Activated T-helper 1 cell treated with anti-CD3 and anti-CD28 coated beads, Interleukin-2, amount 50 U/mL, for 16 hours (primary cell): ENCODE results near the gene KNSTRN.

Source experiments
- DNase-seq, 2 donors: peaks; one replicate each; pipeline ENCODE4 v3.0.0-alpha.2; 2020; ENCODE audit warnings: low read depth in 1 of 2, low spot score in 1 of 2

Gene KNSTRN

DNA sequence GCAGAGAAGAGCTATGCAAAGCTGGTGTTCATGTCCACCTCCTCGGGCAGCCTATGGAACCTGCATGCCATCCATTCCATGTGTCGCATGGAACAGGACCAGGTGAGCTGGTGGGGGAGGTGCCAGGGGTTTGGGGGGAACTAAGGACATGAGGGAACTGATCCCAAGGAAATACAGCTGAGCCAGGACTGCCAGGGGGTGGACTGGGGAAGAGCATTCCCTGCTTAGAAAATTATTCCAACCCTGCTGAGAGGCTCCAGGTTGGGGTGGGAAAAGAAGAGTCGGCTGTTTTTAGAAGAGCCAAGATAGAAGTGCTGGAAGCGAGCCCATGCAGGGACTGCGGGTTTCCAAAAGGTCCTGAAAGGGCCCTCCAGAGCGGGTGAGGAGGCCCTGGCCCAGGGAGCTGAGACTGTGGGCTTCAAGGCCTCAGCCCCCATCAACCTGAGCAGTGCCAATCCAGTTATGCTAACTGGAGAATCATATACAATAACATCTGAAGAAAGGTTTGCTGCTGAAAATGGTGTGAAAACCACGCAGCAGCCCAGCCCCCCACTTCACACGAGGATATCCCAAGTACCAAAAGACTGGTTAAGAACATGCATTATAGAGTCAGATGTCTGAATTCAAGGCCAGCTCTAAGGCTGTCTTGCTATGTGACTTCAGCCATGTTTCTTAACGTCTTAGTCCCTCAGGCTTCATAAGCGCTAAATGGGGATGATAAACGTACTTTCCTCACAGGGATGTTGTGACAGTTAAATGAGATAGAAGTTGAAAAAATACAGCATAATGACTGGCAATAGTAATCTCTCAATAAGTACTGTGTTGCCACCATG lies 16.7 kb upstream of the KNSTRN start:
- DNase-seq: no peak

DNA sequence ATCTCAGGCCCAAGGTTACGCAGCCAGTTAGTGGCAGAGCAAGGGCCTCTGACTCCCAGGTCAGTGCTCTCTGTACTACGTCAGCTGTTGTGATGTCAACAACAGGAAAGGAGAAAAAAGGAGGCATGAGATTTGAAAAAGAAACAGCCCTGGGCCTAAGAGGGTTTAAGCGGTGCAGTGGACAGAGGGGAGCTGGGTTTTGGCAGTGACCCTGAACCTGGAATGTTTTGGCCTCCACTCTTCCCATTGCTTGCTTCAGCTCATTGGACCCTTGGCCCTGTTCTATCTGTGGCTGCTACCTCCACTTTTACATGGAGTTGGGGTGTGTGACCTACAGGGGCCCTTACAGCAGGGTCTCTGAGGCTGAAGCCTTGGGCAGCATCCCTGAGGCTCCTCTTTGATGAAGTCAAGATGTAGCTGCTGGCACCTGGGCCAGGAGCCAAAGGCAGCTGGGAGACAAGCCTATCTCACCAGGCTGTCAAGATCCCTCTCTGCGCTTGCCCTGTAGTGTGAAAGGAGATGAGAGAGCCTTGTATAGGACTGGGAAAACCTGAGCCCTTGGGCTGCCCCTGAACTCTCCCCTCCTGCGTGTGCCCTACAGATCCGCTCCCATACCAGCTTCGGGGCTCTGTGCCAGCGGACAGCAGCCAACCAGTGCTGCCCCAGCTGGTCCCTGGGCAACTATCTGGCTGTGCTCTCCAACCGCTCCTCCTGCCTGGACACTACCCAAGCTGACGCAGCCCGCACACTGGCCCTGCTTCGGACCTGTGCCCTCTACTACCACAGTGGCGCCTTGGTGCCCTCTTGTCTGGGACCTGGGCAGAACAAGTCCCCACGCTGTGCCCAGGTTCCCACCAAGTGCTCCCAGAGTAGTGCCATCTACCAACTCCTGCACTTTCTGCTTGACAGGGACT lies 15.8 kb upstream of the KNSTRN start:
- DNase-seq: no peak

DNA sequence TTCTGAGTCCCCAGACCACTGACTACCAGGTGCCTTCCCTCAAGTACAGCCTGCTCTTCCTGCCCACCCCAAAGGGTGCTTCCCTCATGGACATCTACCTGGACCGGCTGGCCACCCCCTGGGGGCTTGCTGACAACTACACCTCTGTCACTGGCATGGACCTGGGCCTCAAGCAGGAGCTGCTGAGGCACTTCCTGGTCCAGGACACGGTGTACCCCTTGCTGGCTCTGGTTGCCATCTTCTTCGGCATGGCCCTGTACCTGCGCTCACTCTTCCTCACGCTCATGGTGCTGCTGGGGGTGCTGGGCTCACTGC lies 15.2 kb upstream of the KNSTRN start:
- no peak for DNase-seq

DNA sequence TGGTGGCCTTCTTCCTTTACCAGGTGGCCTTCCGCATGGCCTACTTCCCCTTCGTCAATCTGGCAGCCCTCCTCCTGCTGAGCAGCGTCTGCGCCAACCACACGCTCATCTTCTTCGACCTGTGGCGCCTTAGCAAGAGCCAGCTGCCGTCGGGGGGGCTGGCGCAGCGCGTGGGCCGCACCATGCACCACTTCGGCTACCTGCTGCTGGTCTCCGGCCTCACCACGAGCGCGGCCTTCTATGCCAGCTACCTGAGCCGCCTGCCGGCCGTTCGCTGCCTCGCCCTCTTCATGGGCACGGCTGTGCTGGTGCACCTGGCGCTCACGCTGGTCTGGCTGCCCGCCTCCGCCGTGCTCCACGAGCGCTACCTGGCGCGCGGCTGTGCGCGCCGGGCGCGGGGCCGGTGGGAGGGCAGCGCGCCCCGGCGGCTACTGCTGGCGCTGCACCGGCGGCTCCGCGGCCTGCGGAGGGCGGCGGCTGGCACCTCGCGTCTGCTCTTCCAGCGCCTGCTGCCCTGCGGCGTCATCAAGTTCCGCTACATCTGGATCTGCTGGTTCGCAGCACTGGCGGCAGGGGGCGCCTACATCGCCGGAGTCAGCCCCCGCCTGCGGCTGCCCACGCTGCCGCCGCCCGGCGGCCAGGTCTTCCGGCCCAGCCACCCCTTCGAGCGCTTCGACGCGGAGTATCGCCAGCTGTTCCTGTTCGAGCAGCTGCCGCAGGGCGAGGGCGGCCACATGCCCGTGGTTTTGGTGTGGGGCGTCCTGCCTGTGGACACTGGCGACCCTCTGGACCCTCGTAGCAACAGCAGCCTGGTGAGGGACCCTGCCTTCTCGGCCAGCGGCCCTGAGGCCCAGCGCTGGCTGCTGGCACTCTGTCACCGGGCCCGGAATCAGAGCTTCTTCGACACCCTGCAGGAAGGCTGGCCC lies 14.6 kb upstream of the KNSTRN start:
- DNase-seq: peak; percentile 68 to 79

DNA sequence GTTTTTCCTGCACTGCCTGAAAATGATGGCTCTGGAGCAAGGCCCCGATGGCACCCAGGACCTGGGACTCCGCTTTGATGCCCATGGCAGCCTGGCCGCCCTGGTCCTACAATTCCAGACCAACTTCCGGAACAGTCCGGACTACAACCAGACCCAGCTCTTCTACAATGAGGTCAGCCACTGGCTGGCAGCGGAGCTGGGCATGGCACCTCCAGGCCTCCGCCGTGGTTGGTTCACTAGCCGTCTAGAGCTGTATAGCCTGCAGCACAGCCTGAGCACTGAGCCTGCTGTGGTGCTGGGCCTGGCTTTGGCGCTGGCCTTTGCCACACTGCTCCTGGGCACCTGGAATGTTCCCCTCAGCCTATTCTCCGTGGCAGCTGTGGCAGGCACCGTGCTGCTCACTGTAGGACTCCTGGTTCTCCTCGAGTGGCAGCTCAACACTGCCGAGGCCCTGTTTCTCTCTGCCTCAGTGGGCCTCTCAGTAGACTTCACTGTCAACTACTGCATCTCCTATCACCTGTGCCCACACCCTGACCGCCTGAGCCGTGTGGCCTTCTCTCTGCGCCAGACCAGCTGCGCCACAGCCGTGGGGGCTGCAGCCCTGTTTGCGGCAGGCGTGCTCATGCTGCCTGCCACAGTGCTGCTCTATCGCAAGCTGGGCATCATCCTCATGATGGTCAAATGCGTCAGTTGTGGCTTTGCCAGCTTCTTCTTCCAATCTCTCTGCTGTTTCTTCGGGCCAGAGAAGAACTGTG lies 13.6 kb upstream of the KNSTRN start:
- no peak for DNase-seq

DNA sequence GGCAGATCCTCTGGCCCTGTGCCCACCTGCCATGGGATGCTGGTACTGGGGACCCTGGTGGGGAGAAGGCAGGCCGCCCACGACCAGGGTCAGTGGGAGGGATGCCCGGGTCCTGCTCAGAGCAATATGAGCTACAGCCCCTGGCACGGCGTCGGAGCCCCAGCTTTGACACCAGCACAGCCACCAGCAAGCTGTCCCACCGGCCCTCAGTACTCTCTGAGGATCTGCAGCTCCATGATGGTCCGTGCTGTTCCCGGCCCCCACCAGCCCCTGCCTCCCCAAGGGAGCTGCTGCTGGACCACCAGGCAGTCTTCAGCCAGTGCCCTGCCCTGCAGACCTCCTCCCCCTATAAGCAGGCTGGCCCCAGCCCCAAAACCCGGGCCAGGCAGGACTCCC lies 13.0 kb upstream of the KNSTRN start:
- no peak for DNase-seq

DNA sequence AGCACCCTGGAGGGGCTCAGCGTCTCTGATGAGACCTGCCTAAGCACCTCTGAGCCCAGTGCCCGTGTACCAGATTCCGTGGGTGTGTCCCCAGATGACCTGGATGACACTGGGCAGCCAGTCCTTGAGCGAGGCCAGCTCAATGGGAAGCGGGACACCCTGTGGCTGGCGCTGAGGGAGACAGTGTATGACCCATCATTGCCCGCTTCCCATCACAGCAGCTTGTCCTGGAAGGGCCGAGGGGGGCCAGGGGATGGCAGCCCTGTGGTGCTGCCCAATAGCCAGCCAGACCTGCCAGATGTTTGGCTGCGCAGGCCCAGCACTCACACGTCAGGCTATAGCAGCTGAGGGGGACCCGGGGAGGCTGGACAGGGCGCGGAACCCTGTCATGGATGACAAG lies 12.6 kb upstream of the KNSTRN start:
- DNase-seq: no peak

DNA sequence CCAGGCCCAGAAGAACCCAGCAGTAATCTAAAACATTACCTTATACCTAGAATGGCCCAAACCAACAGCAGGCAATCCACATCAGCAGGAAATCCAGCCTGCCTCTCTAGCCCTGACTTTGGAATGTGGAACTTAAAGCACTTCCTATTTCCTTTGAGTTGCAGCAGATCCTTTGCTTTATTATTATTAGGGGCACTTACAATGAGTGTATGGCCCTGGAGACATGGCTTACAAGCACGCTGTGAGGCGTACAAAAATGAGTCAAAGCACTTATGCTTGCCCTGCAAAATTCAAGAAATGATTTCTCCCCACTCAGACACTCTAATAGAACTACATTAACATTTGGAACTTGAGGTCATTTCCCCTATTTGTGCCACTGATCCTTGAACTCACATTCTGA lies 9.5 kb upstream of the KNSTRN start:
- no peak for DNase-seq

DNA sequence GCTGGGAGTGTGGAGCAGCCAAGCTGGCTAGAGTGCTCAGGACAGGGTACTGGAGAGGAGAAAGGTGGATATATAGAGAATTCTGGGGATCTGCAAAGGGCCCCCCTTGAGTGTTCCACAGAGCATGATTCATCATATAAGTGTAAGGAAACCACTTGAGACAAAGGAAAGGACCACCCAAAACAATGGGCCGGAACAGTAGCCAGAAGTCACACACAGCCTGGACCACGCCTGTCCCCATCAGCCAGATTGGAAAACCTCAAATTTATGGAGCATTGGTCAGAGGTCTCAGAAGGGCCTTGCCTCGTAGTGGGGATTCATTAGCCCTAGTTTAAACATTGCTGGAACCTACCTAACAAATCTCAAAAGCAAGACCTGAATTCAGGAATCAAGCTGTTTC lies 4.9 kb upstream of the KNSTRN start:
- DNase-seq: no peak

DNA sequence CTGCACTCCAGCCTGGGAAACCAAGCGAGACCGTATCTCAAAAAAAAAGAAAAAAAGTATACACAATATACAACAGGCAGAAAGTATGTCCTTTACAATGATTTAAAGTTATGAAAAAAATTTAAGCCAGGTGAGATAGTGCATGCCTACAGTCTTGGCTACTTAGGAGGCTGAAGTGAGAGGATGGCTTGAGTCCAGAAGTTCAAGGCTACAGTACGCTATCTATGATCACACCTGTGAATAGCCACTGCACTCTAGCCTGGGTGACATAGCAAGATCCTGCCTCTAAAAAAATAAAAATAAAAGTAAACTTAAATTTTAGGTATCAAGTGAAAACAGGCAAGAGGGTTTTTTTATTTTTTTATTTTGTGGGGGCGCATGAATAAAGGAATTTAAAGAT lies 3.1 kb upstream of the KNSTRN start:
- no peak for DNase-seq

DNA sequence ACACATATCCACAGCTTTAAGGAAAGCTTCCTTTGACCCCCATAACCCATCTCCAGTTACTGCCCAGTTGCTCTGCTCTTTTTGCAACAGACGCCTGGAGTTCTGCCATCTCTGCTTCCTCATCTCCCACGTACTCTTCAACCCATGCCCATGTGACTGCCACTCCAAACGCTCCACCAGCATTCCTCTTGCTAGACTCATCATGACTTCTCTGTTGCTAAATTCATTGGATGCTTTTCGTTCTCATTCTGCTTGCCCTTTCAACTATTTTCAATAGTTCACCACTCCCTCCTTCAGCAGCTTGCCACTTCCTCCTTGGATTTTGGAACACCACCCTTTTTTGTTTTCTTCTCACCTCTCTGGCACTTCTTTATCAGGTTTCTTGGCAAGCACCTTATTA lies 2.7 kb upstream of the KNSTRN start:
- DNase-seq: no peak

DNA sequence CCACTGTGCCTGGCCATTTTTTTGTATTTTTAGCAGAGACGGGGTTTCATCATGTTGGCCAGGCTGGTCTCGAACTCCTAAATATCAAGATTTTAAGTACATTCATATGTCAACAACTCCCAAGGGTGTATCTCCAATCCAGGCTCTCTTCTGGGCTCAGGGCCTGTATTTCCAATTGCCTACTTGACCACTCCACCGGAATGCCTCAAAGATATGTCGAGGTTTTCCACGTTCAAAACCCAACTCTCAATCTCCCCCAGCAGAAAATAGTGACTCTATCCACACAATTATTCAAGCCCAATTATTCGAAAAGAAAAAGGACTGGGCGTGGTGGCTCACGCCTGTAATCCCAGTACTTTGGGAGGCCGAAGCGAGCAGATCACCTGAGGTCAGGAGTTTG lies 1.9 kb upstream of the KNSTRN start:
- DNase-seq: no peak

DNA sequence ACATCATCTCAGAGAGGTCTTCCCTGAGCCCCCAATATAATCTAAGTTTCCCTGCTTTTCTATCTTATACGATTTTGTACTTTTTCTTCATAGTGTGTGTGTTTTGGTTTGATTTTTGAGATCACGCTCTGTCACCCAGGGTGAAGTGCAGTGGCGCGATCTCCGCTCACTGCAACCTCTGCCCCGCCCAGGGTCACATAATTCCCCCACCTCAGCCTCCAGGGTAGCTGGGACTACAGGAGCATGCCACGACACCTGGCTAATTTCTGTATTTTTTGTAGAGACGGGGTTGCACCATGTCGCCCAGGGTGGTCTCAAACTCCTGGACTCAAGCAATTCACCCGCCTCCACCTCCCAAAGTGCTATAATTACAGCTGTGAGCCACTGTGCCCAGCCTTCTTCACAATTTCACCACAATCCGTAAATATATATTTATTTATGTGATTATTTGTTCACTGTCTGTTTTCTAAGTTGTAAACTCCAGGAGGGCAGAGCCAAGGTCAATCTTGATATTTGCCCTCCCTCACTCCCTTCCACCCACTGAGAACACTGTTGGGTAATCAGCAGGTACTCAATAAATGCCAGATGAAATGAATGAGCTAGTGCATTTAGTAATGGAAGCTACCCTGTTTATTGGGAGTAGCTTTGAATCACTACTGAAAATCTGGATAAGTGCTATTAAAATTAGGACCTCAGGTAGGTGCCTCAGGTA lies 547 bp upstream of the KNSTRN start:
- no peak for DNase-seq

DNA sequence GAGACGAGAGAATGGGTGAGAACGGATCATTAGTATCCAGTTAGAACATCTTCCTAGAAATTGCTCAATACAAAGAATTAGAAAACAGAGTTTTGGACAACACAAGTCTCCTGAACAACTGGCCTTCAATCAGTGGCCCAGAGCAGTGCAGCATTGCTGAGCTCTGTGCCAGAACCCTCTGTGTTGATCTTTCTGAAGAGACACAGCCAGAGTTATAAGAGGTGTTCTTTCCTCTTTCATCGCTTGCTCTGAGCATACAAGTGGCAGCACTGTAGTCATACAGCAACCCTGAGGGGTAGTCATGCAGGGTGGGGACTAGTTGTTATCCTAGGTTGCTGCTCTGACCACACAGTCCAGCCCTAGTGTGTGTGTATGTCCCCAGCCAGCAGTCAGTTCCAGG lies 4.0 kb downstream of the KNSTRN start:
- no peak for DNase-seq

DNA sequence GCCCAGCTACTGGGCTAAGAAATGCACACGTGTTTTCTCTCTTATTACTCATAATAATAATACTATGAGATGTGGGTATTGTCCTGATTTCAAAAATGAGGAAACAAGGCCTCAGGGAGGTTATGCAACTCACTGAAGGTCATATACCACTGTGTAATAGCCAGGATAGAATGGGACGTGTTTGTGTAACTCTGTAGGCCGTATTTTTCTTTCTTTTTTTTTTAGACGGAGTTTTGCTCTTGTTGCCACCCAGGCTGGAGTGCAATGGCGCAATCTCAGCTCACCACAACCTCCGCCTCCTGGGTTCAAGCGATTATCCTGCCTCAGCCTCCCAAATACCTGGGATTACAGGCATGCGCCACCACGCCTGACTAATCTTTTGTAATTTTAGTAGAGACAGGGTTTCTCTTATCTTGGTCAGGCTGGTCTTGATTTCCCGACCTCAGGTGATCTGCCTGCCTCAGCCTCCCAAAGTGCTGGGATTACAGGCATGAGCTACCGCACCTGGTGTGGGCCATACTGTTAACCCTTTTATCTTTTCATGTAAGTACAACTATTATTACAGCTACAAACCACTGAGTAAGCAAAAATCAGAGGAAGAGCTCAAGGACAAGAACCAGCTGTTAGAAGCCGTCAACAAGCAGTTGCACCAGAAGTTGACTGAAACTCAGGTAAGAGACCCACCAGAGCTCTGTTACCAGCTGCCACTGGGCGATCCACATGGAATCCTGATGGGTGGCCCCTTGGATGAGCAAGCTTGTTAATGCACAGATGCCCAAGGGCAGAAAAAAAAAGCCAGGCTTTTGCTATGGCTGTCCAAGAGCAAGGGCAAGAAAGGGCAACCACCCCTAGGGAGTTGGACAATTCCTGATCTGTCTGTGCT lies 6.7 kb downstream of the KNSTRN start:
- no peak for DNase-seq

DNA sequence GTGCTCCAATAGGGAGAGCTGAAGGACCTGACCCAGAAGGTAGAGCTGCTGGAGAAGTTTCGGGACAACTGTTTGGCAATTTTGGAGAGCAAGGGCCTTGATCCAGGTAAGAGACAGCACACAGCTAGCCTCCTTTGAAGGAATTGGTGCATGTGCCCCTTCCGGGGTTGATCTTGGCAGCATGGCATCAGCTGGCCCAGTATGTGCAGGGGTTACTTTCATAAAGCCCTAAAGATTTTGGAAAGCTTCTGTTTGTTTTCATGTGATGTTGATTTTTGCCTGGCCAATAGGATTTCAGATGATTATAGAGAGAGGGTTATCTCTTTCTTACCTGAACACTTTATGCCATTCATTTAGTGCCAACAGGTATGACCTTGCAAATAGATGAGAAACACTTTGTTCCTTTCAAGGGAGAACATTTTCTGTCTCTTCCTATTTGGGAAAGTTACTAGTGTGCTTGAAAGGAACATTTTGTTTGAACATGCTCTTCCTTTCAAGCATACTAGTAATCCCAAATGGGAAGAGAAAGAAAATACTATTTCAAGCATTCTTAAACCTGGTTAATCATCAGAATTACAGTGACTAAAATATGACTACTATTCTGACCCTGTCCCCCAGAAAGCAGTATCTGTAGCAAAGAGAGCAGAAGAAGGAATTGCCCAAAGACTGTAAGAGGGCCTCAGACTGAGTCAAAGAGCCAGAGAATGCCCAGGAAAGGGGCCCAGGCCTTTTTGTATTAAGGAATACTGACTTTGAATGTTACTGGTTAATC lies 7.5 kb downstream of the KNSTRN start:
- no peak for DNase-seq

DNA sequence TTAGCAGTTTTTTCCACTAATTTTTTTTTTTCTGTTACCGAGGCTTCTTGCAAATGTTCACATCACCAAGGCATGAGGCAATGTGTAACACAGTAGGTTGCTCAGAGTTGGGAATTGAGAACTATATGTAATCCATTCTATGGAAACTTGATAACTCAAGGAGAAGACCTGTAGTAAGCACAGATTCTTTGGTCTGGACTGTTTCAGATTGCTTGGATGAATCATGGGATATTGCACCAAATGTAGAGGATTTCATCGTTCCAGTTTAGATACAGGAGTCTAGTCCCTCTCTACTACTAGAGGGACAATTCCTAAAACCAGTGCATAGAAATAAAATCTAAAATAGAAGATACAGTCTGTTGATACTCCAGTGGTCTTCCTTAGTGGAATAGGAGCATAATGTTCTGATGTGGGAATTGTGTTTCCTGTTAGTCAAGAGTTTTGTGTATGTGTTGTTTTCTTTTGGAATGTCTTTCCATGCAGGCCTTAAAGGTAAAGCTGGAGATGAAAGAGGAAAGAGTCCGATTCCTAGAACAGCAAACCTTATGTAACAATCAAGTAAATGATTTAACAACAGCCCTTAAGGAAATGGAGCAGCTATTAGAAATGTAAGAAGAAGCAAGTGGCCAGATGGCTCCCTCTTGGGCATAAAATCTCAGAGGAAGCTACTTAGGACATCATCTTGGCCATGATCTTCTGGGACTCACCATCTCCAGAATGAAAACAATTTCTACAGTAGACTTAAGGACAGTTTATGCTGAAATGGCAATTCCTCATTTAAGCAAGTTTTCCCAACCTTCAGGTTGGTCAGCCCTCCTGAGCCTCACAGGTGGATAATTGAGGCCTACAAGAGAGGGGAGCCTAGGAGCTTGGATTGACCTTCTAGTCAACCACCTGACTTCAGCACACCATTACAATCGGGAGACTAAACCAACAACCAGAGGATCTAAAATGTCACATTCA lies 10.7 kb downstream of the KNSTRN start:
- DNase-seq: no peak
